Measurements from ENCODE around the gene PCNT.
"Not testable (repeated sequence)": the region's sequence is repeated elsewhere in the genome, so short reads cannot be mapped to it uniquely, and the experiment has no call there.

PCNT gene

GRCh38 chr21:46308431-46308830 is 15.5 kb upstream of the PCNT start:
- no CpG with 5 or more reads among the region's 2 CpGs for WGBS (ENCODE audit: insufficient coverage, insufficient read length)
- DNase-seq (ENCODE audit: low read depth, low spot score): no peak
- H3K36me3 ChIP-seq (ENCODE audit: control insufficient read depth, insufficient read depth, low read length): peaks cover 19% of the 10 kb centered on the region; the same call in 1 of the 2 replicates

GRCh38 chr21:46310260-46310659 is 13.7 kb upstream of the PCNT start:
- not testable (repeated sequence) for H3K9me3 ChIP-seq (ENCODE audit: control insufficient read depth, insufficient read depth, low read length); H3K27ac ChIP-seq (ENCODE audit: low read length); H3K27me3 ChIP-seq (ENCODE audit: control insufficient read depth, insufficient read depth, low read length); H3K4me1 ChIP-seq (ENCODE audit: control insufficient read depth, insufficient read depth, low read length); H3K4me3 ChIP-seq (ENCODE audit: low read length); DNase-seq (ENCODE audit: low read depth, low spot score)
- peaks cover 13% of the 10 kb centered on the region for H3K36me3 ChIP-seq (ENCODE audit: control insufficient read depth, insufficient read depth, low read length)
- no CpG with 5 or more reads among the region's 8 CpGs for WGBS (ENCODE audit: insufficient coverage, insufficient read length)

More at GRCh38 chr21:46308431-46308830, 15.5 kb upstream of the PCNT start:
- Histone ChIP-seq H3K4me1 (ENCODE audit: control insufficient read depth, insufficient read depth, low read length) (no peaks in the 10 kb centered on the region), H3K27me3 (ENCODE audit: control insufficient read depth, insufficient read depth, low read length) (no peaks in the 10 kb centered on the region), H3K4me3 (ENCODE audit: low read length) (no peak overlapping the region), H3K27ac (ENCODE audit: low read length) (no peak overlapping the region), H3K9me3 (ENCODE audit: control insufficient read depth, insufficient read depth, low read length) (no peaks in the 10 kb centered on the region; the same call in 1 of the 2 replicates)

GRCh38 chr21:46311568-46311967 is 12.4 kb upstream of the PCNT start:
- Histone ChIP-seq H3K4me3 (ENCODE audit: low read length) (no peak overlapping the region), H3K4me1 (ENCODE audit: control insufficient read depth, insufficient read depth, low read length) (no peaks in the 10 kb centered on the region), H3K9me3 (ENCODE audit: control insufficient read depth, insufficient read depth, low read length) (no peaks in the 10 kb centered on the region; the same call in 1 of the 2 replicates), H3K27me3 (ENCODE audit: control insufficient read depth, insufficient read depth, low read length) (no peaks in the 10 kb centered on the region), H3K27ac (ENCODE audit: low read length) (no peak overlapping the region), H3K36me3 (ENCODE audit: control insufficient read depth, insufficient read depth, low read length) (peaks cover 13% of the 10 kb centered on the region)
- DNase-seq (ENCODE audit: low read depth, low spot score): no peak

GRCh38 chr21:46312949-46313348 is 11.0 kb upstream of the PCNT start:
- no peaks in the 10 kb centered on the region; the same call in 1 of the 2 replicates for H3K9me3 ChIP-seq (ENCODE audit: control insufficient read depth, insufficient read depth, low read length)
- H3K4me3 ChIP-seq (ENCODE audit: low read length): no peak overlapping the region
- no CpG with 5 or more reads among the region's 5 CpGs for WGBS (ENCODE audit: insufficient coverage, insufficient read length)
- no peak for DNase-seq (ENCODE audit: low read depth, low spot score)
- no peaks in the 10 kb centered on the region for H3K27me3 ChIP-seq (ENCODE audit: control insufficient read depth, insufficient read depth, low read length)
- H3K4me1 ChIP-seq (ENCODE audit: control insufficient read depth, insufficient read depth, low read length): peaks cover 2% of the 10 kb centered on the region; the same call in 1 of the 2 replicates
- no peak overlapping the region for H3K27ac ChIP-seq (ENCODE audit: low read length)
- peaks cover 13% of the 10 kb centered on the region for H3K36me3 ChIP-seq (ENCODE audit: control insufficient read depth, insufficient read depth, low read length)

GRCh38 chr21:46314441-46315020 is 9.4 kb upstream of the PCNT start:
- Histone ChIP-seq H3K27me3 (ENCODE audit: control insufficient read depth, insufficient read depth, low read length) (no peaks in the 10 kb centered on the region), H3K27ac (ENCODE audit: low read length) (no peak overlapping the region), H3K9me3 (ENCODE audit: control insufficient read depth, insufficient read depth, low read length) (no peaks in the 10 kb centered on the region; the same call in 1 of the 2 replicates), H3K4me3 (ENCODE audit: low read length) (no peak overlapping the region), H3K36me3 (ENCODE audit: control insufficient read depth, insufficient read depth, low read length) (peaks cover 8% of the 10 kb centered on the region), H3K4me1 (ENCODE audit: control insufficient read depth, insufficient read depth, low read length) (peaks cover 9% of the 10 kb centered on the region; the same call in 1 of the 2 replicates)
- no peak for DNase-seq (ENCODE audit: low read depth, low spot score)
- no CpG with 5 or more reads among the region's 22 CpGs for WGBS (ENCODE audit: insufficient coverage, insufficient read length)

- Histone ChIP-seq H3K36me3 (ENCODE audit: control insufficient read depth, insufficient read depth, low read length) (peaks cover 6% of the 10 kb centered on the region), H3K27me3 (ENCODE audit: control insufficient read depth, insufficient read depth, low read length) (no peaks in the 10 kb centered on the region), H3K4me1 (ENCODE audit: control insufficient read depth, insufficient read depth, low read length) (peaks cover 9% of the 10 kb centered on the region; the same call in 1 of the 2 replicates), H3K4me3 (ENCODE audit: low read length) (no peak overlapping the region), H3K9me3 (ENCODE audit: control insufficient read depth, insufficient read depth, low read length) (no peaks in the 10 kb centered on the region; the same call in 1 of the 2 replicates), H3K27ac (ENCODE audit: low read length) (no peak overlapping the region)
- WGBS (ENCODE audit: insufficient coverage, insufficient read length): no CpG with 5 or more reads among the region's 14 CpGs
- no peak for DNase-seq (ENCODE audit: low read depth, low spot score)
Observed at GRCh38 chr21:46316708-46317324, 7.1 kb upstream of the PCNT start.

GRCh38 chr21:46317710-46318463 is 6.1 kb upstream of the PCNT start:
- DNase-seq (ENCODE audit: low read depth, low spot score): no peak
- Histone ChIP-seq H3K36me3 (ENCODE audit: control insufficient read depth, insufficient read depth, low read length) (peaks cover 6% of the 10 kb centered on the region), H3K9me3 (ENCODE audit: control insufficient read depth, insufficient read depth, low read length) (no peaks in the 10 kb centered on the region; the same call in 1 of the 2 replicates), H3K4me1 (ENCODE audit: control insufficient read depth, insufficient read depth, low read length) (peaks cover 11% of the 10 kb centered on the region), H3K4me3 (ENCODE audit: low read length) (no peak overlapping the region), H3K27me3 (ENCODE audit: control insufficient read depth, insufficient read depth, low read length) (no peaks in the 10 kb centered on the region), H3K27ac (ENCODE audit: low read length) (no peak overlapping the region)
- WGBS (ENCODE audit: insufficient coverage, insufficient read length): no CpG with 5 or more reads among the region's 20 CpGs

GRCh38 chr21:46318464-46318845 is 5.5 kb upstream of the PCNT start:
- H3K4me3 ChIP-seq (ENCODE audit: low read length): no peak overlapping the region
- DNase-seq (ENCODE audit: low read depth, low spot score): no peak
- WGBS (ENCODE audit: insufficient coverage, insufficient read length): no CpG with 5 or more reads among the region's 4 CpGs
- no peaks in the 10 kb centered on the region for H3K27me3 ChIP-seq (ENCODE audit: control insufficient read depth, insufficient read depth, low read length)
- no peak overlapping the region for H3K27ac ChIP-seq (ENCODE audit: low read length)
- no peaks in the 10 kb centered on the region for H3K9me3 ChIP-seq (ENCODE audit: control insufficient read depth, insufficient read depth, low read length)
- H3K4me1 ChIP-seq (ENCODE audit: control insufficient read depth, insufficient read depth, low read length): peaks cover 11% of the 10 kb centered on the region
- peaks cover 2% of the 10 kb centered on the region; the same call in 1 of the 2 replicates for H3K36me3 ChIP-seq (ENCODE audit: control insufficient read depth, insufficient read depth, low read length)

- no peak overlapping the region for H3K4me3 ChIP-seq (ENCODE audit: low read length)
- peaks cover 11% of the 10 kb centered on the region for H3K4me1 ChIP-seq (ENCODE audit: control insufficient read depth, insufficient read depth, low read length)
- DNase-seq (ENCODE audit: low read depth, low spot score): no peak
- H3K36me3 ChIP-seq (ENCODE audit: control insufficient read depth, insufficient read depth, low read length): peaks cover 2% of the 10 kb centered on the region; the same call in 1 of the 2 replicates
- H3K27ac ChIP-seq (ENCODE audit: low read length): no peak overlapping the region
- H3K9me3 ChIP-seq (ENCODE audit: control insufficient read depth, insufficient read depth, low read length): no peaks in the 10 kb centered on the region
- no CpG with 5 or more reads among the region's 7 CpGs for WGBS (ENCODE audit: insufficient coverage, insufficient read length)
- H3K27me3 ChIP-seq (ENCODE audit: control insufficient read depth, insufficient read depth, low read length): no peaks in the 10 kb centered on the region
Observed at GRCh38 chr21:46319186-46319585, 4.8 kb upstream of the PCNT start.

GRCh38 chr21:46320331-46320801 is 3.6 kb upstream of the PCNT start:
- DNase-seq (ENCODE audit: low read depth, low spot score): no peak

More at GRCh38 chr21:46320331-46320801, 3.6 kb upstream of the PCNT start:
- no CpG with 5 or more reads among the region's 4 CpGs for WGBS (ENCODE audit: insufficient coverage, insufficient read length)
- Histone ChIP-seq H3K27ac (ENCODE audit: low read length) (no peak overlapping the region), H3K27me3 (ENCODE audit: control insufficient read depth, insufficient read depth, low read length) (no peaks in the 10 kb centered on the region), H3K36me3 (ENCODE audit: control insufficient read depth, insufficient read depth, low read length) (no peaks in the 10 kb centered on the region), H3K4me3 (ENCODE audit: low read length) (no peak overlapping the region), H3K4me1 (ENCODE audit: control insufficient read depth, insufficient read depth, low read length) (peaks cover 11% of the 10 kb centered on the region), H3K9me3 (ENCODE audit: control insufficient read depth, insufficient read depth, low read length) (no peaks in the 10 kb centered on the region)

All from iPS DF 6.9 (cell line).